Body of pancreas (tissue), 4 donors: ENCODE measurements around the gene TST. TPM values are rescaled to one million over a fixed set of nuclear protein-coding genes. Genes with fewer than 3 reads are reported as not detected.

Source experiments
- ATAC-seq: fragments of 150-250 bp; one replicate; pipeline ENCODE4 v1.9.1; 2016
- DNase-seq, 4 donors: peaks; one replicate each; pipeline ENCODE4 v3.0.0-alpha.2; 2019
- H3K27ac ChIP-seq, 4 donors: fragments of 200-600 bp; sonication (generic); 1 replicate in 3 of 4; 2 replicates in 1 of 4; pipeline versions ENCODE4 v1.5.1 to v1.6.1; 2016 to 2019; ENCODE audit warnings: mild to moderate bottlenecking in 1 of 4, mixed read lengths in 1 of 4, moderate library complexity in 1 of 4
- H3K27me3 ChIP-seq, 2 donors: fragments of 200-600 bp; sonication (generic); one replicate each; pipeline ENCODE4 v1.6.0; 2016; ENCODE audit warnings: mild to moderate bottlenecking in 1 of 2
- H3K36me3 ChIP-seq, 2 donors: fragments of 200-600 bp; sonication (generic); replicated peaks in 1 of 2; 2 replicates each; pipeline ENCODE4 v1.5.1; 2016; ENCODE audit warnings: low read depth in 2 of 2; ENCODE audit not compliant: insufficient read depth in 1 of 2
- H3K4me1 ChIP-seq: fragments of 200-600 bp; sonication (generic); one replicate; pipeline ENCODE4 v1.6.0; 2016
- H3K4me3 ChIP-seq, 2 donors: fragments of 200-600 bp; sonication (generic); 1 replicate in 1 of 2; 2 replicates in 1 of 2; pipeline ENCODE4 v1.5.1; 2016 to 2019
- H3K9me3 ChIP-seq, 3 donors: fragments of 200-600 bp; sonication (generic); 1 replicate in 2 of 3; 2 replicates in 1 of 3; pipeline ENCODE4 v1.5.1; 2016
- CTCF ChIP-seq, 7 experiments: fragments of 450-650 bp in 4 of 7; fragments of 200-600 bp in 3 of 7; sonication (generic) in 3 of 7; IDR thresholded peaks; one replicate each; pipeline ENCODE4 v1.5.1; 2016 to 2019; ENCODE audit warnings: antibody characterized with exemption in 7 of 7
- POLR2A ChIP-seq, 3 donors: fragments of 450-650 bp; IDR thresholded peaks; one replicate each; pipeline ENCODE4 v1.6.1; 2016; ENCODE audit warnings: antibody characterized with exemption in 3 of 3, mild to moderate bottlenecking in 2 of 3
- WGBS, 2 donors: methylation state at CpG; one replicate each; pipeline ENCODE4 v1.1.5; 2017; 5-methylcytosine and 5-hydroxymethylcytosine counted together
- intact Hi-C: fragments of 100-400 bp; cut with DNase I; formaldehyde crosslinking; loops from one replicate; pipeline ENCODE4 v1.15.1; 2023
- total RNA-seq, 2 donors: library from RNA; depleted of rRNA; stranded (reverse); fragments of >200 nt; gene quantifications; one replicate each; pipeline ENCODE4 v1.1.0, GENCODE V29; 2016

The TST gene
- total RNA-seq, 2 donors from 2014 or later = 73.8 to 91.1 TPM

GRCh38 chr22:37043828-37044538 is 24.7 kb upstream of the TST start:
- peak; percentile 97 for ATAC-seq
- Histone ChIP-seq H3K9me3 (no peaks in the 10 kb centered on the region), H3K4me3 (no peak overlapping the region), H3K36me3 (no peaks in the 10 kb centered on the region), H3K27me3 (no peaks in the 10 kb centered on the region), H3K4me1 (peaks cover 13% of the 10 kb centered on the region), H3K27ac (peak overlapping the region in 3 of 4 donors; percentile 33 to 65 (median 63))
- 21 to 32% methylated on average over 9 to 17 of the region's 17 CpGs for WGBS, 2 donors
- TF ChIP-seq CTCF (IDR thresholded peaks at IDR 0.05) (peak; percentile 69 to 94 (median 88)), POLR2A (IDR thresholded peaks at IDR 0.05) (peak in 1 of 3 donors; percentile 17)
- intact Hi-C loops = no loop called here
- peak; percentile 88 to 94 (median 92) for DNase-seq

GRCh38 chr22:37043209-37043827 is 24.1 kb upstream of the TST start:
- Histone ChIP-seq H3K9me3 (no peaks in the 10 kb centered on the region), H3K27ac (peak overlapping the region in 3 of 4 donors; percentile 33 to 65 (median 63)), H3K4me1 (peaks cover 13% of the 10 kb centered on the region), H3K27me3 (no peaks in the 10 kb centered on the region), H3K36me3 (no peaks in the 10 kb centered on the region), H3K4me3 (no peak overlapping the region)
- ATAC-seq (no peak), DNase-seq (no peak)
- intact Hi-C loops = no loop called here
- no peak for TF ChIP-seq CTCF (IDR thresholded peaks at IDR 0.05)
- no peak for TF ChIP-seq POLR2A (IDR thresholded peaks at IDR 0.05)
- WGBS, 2 donors = 73 to 78% methylated on average over 7 of the region's 7 CpGs

GRCh38 chr22:37039466-37039865 is 20.2 kb upstream of the TST start:
- intact Hi-C loops = no loop called here

GRCh38 chr22:37037669-37038068 is 18.4 kb upstream of the TST start:
- no peak for TF ChIP-seq CTCF (IDR thresholded peaks at IDR 0.05)
- TF ChIP-seq POLR2A (IDR thresholded peaks at IDR 0.05) = no peak
- ATAC-seq (no peak), DNase-seq (no peak)
- intact Hi-C loops = no loop called here
- Histone ChIP-seq H3K9me3 (no peaks in the 10 kb centered on the region), H3K4me1 (peaks cover 22% of the 10 kb centered on the region), H3K4me3 (no peak overlapping the region), H3K36me3 (no peaks in the 10 kb centered on the region), H3K27ac (no peak overlapping the region), H3K27me3 (no peaks in the 10 kb centered on the region)
- WGBS, 2 donors = 75 to 81% methylated on average over 14 of the region's 14 CpGs

More at GRCh38 chr22:37039466-37039865, 20.2 kb upstream of the TST start:
- no peak overlapping the region for H3K4me3 ChIP-seq
- H3K27ac ChIP-seq = no peak overlapping the region
- 84 to 92% methylated on average over 2 of the region's 2 CpGs for WGBS, 2 donors
- no peaks in the 10 kb centered on the region for H3K9me3 ChIP-seq
- no peak for DNase-seq
- no peak for ATAC-seq
- peaks cover 17% of the 10 kb centered on the region for H3K4me1 ChIP-seq
- TF ChIP-seq CTCF (IDR thresholded peaks at IDR 0.05) (no peak), POLR2A (IDR thresholded peaks at IDR 0.05) (no peak)
- no peaks in the 10 kb centered on the region for H3K36me3 ChIP-seq
- no peaks in the 10 kb centered on the region for H3K27me3 ChIP-seq
